ENCODE data around the gene ELOA2.
"Not testable (repeated sequence)": the region's sequence is repeated elsewhere in the genome, so short reads cannot be mapped to it uniquely, and the experiment has no call there.

ELOA2 gene

GRCh38 chr18:47035156-47035671 is at the start of gene ELOA2:
Gene ELOA2, minus strand, starts transcription at chr18:47035621. Its CDS starts 357 bp downstream, at chr18:47035264.
- H3K4me3 Mint-ChIP-seq, result no peak within 1 kb of the TSS
- peaks cover 7% of the 10 kb centered on the region for H3K9me3 Mint-ChIP-seq
- no peak within 1 kb of the TSS for H3K27ac Mint-ChIP-seq
- peaks cover 18% of the 10 kb centered on the region for H3K27me3 Mint-ChIP-seq
- no peaks in the 10 kb centered on the region for H3K36me3 Mint-ChIP-seq (ENCODE audit: low read depth)
- no peak for DNase-seq
- H3K4me1 Mint-ChIP-seq (ENCODE audit: low read depth), result no peaks in the 10 kb centered on the region

GRCh38 chr18:47081578-47081977 is 46.2 kb upstream of the ELOA2 start:
- H3K9me3 Mint-ChIP-seq, result no peaks in the 10 kb centered on the region
- H3K36me3 Mint-ChIP-seq (ENCODE audit: low read depth), result peaks cover 8% of the 10 kb centered on the region
- no peak for DNase-seq
- no peak overlapping the region for H3K4me3 Mint-ChIP-seq
- H3K27ac Mint-ChIP-seq, result no peak overlapping the region
- no peaks in the 10 kb centered on the region for H3K4me1 Mint-ChIP-seq (ENCODE audit: low read depth)
- no peaks in the 10 kb centered on the region for H3K27me3 Mint-ChIP-seq

- H3K4me1 Mint-ChIP-seq (ENCODE audit: low read depth), result no peaks in the 10 kb centered on the region
- no peak overlapping the region for H3K4me3 Mint-ChIP-seq
- H3K9me3 Mint-ChIP-seq, result no peaks in the 10 kb centered on the region
- peaks cover 3% of the 10 kb centered on the region for H3K36me3 Mint-ChIP-seq (ENCODE audit: low read depth)
- no peak for DNase-seq
- H3K27ac Mint-ChIP-seq, result no peak overlapping the region
- H3K27me3 Mint-ChIP-seq, result no peaks in the 10 kb centered on the region
Measured at GRCh38 chr18:47080872-47081271, 45.5 kb upstream of the ELOA2 start.

GRCh38 chr18:47077111-47077510 is 41.7 kb upstream of the ELOA2 start:
- Mint-ChIP-seq H3K9me3 (no peaks in the 10 kb centered on the region), H3K27ac (no peak overlapping the region), H3K27me3 (peaks cover 10% of the 10 kb centered on the region)

GRCh38 chr18:47075098-47075883 is 39.9 kb upstream of the ELOA2 start:
- H3K4me3 Mint-ChIP-seq, result no peak overlapping the region

More at GRCh38 chr18:47077111-47077510, 41.7 kb upstream of the ELOA2 start:
- peaks cover 1% of the 10 kb centered on the region for H3K36me3 Mint-ChIP-seq (ENCODE audit: low read depth)
- no peak for DNase-seq
- H3K4me1 Mint-ChIP-seq (ENCODE audit: low read depth), result peaks cover 3% of the 10 kb centered on the region
- H3K4me3 Mint-ChIP-seq, result no peak overlapping the region

GRCh38 chr18:47067648-47068047 is 32.2 kb upstream of the ELOA2 start:
- H3K27ac Mint-ChIP-seq, result no peak overlapping the region
- H3K27me3 Mint-ChIP-seq, result peaks cover 11% of the 10 kb centered on the region
- no peaks in the 10 kb centered on the region for H3K9me3 Mint-ChIP-seq
- no peak for DNase-seq
- H3K4me3 Mint-ChIP-seq, result no peak overlapping the region
- H3K36me3 Mint-ChIP-seq (ENCODE audit: low read depth), result no peaks in the 10 kb centered on the region
- H3K4me1 Mint-ChIP-seq (ENCODE audit: low read depth), result no peaks in the 10 kb centered on the region

More at GRCh38 chr18:47075098-47075883, 39.9 kb upstream of the ELOA2 start:
- H3K27me3 Mint-ChIP-seq, result peaks cover 19% of the 10 kb centered on the region
- peaks cover 1% of the 10 kb centered on the region for H3K36me3 Mint-ChIP-seq (ENCODE audit: low read depth)
- H3K27ac Mint-ChIP-seq, result no peak overlapping the region
- peaks cover 3% of the 10 kb centered on the region for H3K4me1 Mint-ChIP-seq (ENCODE audit: low read depth)
- H3K9me3 Mint-ChIP-seq, result no peaks in the 10 kb centered on the region
- no peak for DNase-seq

- Mint-ChIP-seq H3K36me3 (ENCODE audit: low read depth) (no peaks in the 10 kb centered on the region), H3K4me3 (no peak overlapping the region), H3K27me3 (no peaks in the 10 kb centered on the region), H3K4me1 (ENCODE audit: low read depth) (no peaks in the 10 kb centered on the region), H3K9me3 (no peaks in the 10 kb centered on the region), H3K27ac (no peak overlapping the region)
- DNase-seq, result no peak
Measured at GRCh38 chr18:47063096-47063495, 27.7 kb upstream of the ELOA2 start.

- Mint-ChIP-seq H3K4me3 (no peak overlapping the region), H3K27ac (no peak overlapping the region), H3K9me3 (no peaks in the 10 kb centered on the region), H3K4me1 (ENCODE audit: low read depth) (no peaks in the 10 kb centered on the region), H3K27me3 (no peaks in the 10 kb centered on the region), H3K36me3 (ENCODE audit: low read depth) (no peaks in the 10 kb centered on the region)
- no peak for DNase-seq
Measured at GRCh38 chr18:47062471-47062870, 27.1 kb upstream of the ELOA2 start.

GRCh38 chr18:47054369-47054768 is 18.9 kb upstream of the ELOA2 start:
- DNase-seq, result no peak
- Mint-ChIP-seq H3K4me3 (no peak overlapping the region), H3K36me3 (ENCODE audit: low read depth) (no peaks in the 10 kb centered on the region), H3K27me3 (peaks cover 6% of the 10 kb centered on the region), H3K9me3 (no peaks in the 10 kb centered on the region), H3K4me1 (ENCODE audit: low read depth) (no peaks in the 10 kb centered on the region), H3K27ac (no peak overlapping the region)

- Mint-ChIP-seq H3K27me3 (peaks cover 6% of the 10 kb centered on the region), H3K4me1 (ENCODE audit: low read depth) (no peaks in the 10 kb centered on the region), H3K9me3 (no peaks in the 10 kb centered on the region), H3K27ac (no peak overlapping the region), H3K4me3 (no peak overlapping the region), H3K36me3 (ENCODE audit: low read depth) (no peaks in the 10 kb centered on the region)
- no peak for DNase-seq
Measured at GRCh38 chr18:47050468-47050867, 15.0 kb upstream of the ELOA2 start.

- no peak for DNase-seq
- no peaks in the 10 kb centered on the region for H3K36me3 Mint-ChIP-seq (ENCODE audit: low read depth)
- no peaks in the 10 kb centered on the region for H3K4me1 Mint-ChIP-seq (ENCODE audit: low read depth)
- H3K9me3 Mint-ChIP-seq, result no peaks in the 10 kb centered on the region
- no peak overlapping the region for H3K27ac Mint-ChIP-seq
- H3K27me3 Mint-ChIP-seq, result peaks cover 32% of the 10 kb centered on the region
- no peak overlapping the region for H3K4me3 Mint-ChIP-seq
Measured at GRCh38 chr18:47040982-47041381, 5.6 kb upstream of the ELOA2 start.

- Mint-ChIP-seq H3K27ac (no peak overlapping the region), H3K36me3 (ENCODE audit: low read depth) (no peaks in the 10 kb centered on the region), H3K9me3 (peaks cover 3% of the 10 kb centered on the region), H3K27me3 (peaks cover 29% of the 10 kb centered on the region), H3K4me1 (ENCODE audit: low read depth) (no peaks in the 10 kb centered on the region), H3K4me3 (no peak overlapping the region)
- DNase-seq, result no peak
Measured at GRCh38 chr18:47036927-47037578, 1.6 kb upstream of the ELOA2 start.

- peaks cover 3% of the 10 kb centered on the region for H3K9me3 Mint-ChIP-seq
- no peak overlapping the region for H3K4me3 Mint-ChIP-seq
- H3K27ac Mint-ChIP-seq, result no peak overlapping the region
- DNase-seq, result no peak
- no peaks in the 10 kb centered on the region for H3K36me3 Mint-ChIP-seq (ENCODE audit: low read depth)
- H3K27me3 Mint-ChIP-seq, result peaks cover 23% of the 10 kb centered on the region
- no peaks in the 10 kb centered on the region for H3K4me1 Mint-ChIP-seq (ENCODE audit: low read depth)
Measured at GRCh38 chr18:47036298-47036874, 965 bp upstream of the ELOA2 start.

- H3K36me3 Mint-ChIP-seq (ENCODE audit: low read depth); H3K4me3 Mint-ChIP-seq; H3K4me1 Mint-ChIP-seq (ENCODE audit: low read depth); DNase-seq; H3K9me3 Mint-ChIP-seq; H3K27ac Mint-ChIP-seq: not testable (repeated sequence)
- peaks cover 14% of the 10 kb centered on the region for H3K27me3 Mint-ChIP-seq
Measured at GRCh38 chr18:47034591-47034990, 830 bp downstream of the ELOA2 start.

GRCh38 chr18:47032945-47033344 is 2.5 kb downstream of the ELOA2 start:
- no peak for DNase-seq
- no peak overlapping the region for H3K4me3 Mint-ChIP-seq
- no peak overlapping the region for H3K27ac Mint-ChIP-seq
- H3K27me3 Mint-ChIP-seq, result peaks cover 3% of the 10 kb centered on the region
- peaks cover 7% of the 10 kb centered on the region for H3K9me3 Mint-ChIP-seq
- H3K4me1 Mint-ChIP-seq (ENCODE audit: low read depth), result no peaks in the 10 kb centered on the region
- H3K36me3 Mint-ChIP-seq (ENCODE audit: low read depth), result no peaks in the 10 kb centered on the region
